Gastroesophageal sphincter (tissue), 3 donors: ENCODE results near the gene SIX5.

Source experiments
- EP300 ChIP-seq: sonication (generic); formaldehyde crosslinking; IDR thresholded peaks from one replicate; pipeline ENCODE4 v1.6.1; 2017; ENCODE audit warnings: antibody characterized with exemption, mild to moderate bottlenecking
- POLR2A ChIP-seq, 2 donors: fragments of 450-650 bp; IDR thresholded peaks; one replicate each; pipeline ENCODE4 v1.6.1; 2017; ENCODE audit warnings: antibody characterized with exemption in 2 of 2, mild to moderate bottlenecking in 2 of 2, moderate library complexity in 1 of 2
- TF ChIP-seq, protein P1 (sequence below), 4 experiments: fragments of 200-600 bp in 2 of 4; fragments of 450-650 bp in 2 of 4; sonication (generic) in 1 of 4; IDR thresholded peaks; one replicate each; pipeline ENCODE4 v1.5.1; 2017 to 2019; ENCODE audit warnings: antibody characterized with exemption in 4 of 4, mild to moderate bottlenecking in 2 of 4, moderate library complexity in 2 of 4

DNA sequence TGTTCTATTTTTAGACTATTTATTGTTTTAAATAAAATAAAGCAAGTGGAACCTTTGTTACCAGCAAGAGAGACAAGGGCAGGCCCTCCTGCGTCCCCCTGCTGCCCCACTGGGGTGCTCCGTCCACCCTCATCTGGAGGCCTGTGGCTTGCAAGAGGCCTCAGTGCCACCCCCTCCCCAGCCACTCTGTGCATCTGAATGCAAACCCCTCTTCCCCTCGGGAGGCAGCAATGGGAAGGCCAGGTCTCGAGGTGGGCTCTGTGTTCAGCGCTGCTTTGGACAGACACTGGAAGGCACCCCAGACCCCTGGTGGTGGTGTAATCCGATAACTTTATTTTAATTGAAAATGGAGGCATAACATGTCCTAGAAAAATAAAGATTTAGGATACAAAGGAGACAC is 4.6 kb downstream of the SIX5 start:
- TF ChIP-seq POLR2A (IDR thresholded peaks at IDR 0.05) (no peak), EP300 (no peak)
- TF ChIP-seq, protein P1, sequence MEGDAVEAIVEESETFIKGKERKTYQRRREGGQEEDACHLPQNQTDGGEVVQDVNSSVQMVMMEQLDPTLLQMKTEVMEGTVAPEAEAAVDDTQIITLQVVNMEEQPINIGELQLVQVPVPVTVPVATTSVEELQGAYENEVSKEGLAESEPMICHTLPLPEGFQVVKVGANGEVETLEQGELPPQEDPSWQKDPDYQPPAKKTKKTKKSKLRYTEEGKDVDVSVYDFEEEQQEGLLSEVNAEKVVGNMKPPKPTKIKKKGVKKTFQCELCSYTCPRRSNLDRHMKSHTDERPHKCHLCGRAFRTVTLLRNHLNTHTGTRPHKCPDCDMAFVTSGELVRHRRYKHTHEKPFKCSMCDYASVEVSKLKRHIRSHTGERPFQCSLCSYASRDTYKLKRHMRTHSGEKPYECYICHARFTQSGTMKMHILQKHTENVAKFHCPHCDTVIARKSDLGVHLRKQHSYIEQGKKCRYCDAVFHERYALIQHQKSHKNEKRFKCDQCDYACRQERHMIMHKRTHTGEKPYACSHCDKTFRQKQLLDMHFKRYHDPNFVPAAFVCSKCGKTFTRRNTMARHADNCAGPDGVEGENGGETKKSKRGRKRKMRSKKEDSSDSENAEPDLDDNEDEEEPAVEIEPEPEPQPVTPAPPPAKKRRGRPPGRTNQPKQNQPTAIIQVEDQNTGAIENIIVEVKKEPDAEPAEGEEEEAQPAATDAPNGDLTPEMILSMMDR (IDR thresholded peaks at IDR 0.05), result no peak
